Measurements from ENCODE around the gene AKR1B1. TPM values are rescaled to one million over a fixed set of nuclear protein-coding genes. Genes with fewer than 3 reads are reported as not detected.

Gene AKR1B1
- total and polyA plus RNA-seq, 2 of the 13 experiments (the other 11 are each of a cell fraction or from before 2014, with no cell fraction given) = 89.9 to 133 TPM

DNA sequence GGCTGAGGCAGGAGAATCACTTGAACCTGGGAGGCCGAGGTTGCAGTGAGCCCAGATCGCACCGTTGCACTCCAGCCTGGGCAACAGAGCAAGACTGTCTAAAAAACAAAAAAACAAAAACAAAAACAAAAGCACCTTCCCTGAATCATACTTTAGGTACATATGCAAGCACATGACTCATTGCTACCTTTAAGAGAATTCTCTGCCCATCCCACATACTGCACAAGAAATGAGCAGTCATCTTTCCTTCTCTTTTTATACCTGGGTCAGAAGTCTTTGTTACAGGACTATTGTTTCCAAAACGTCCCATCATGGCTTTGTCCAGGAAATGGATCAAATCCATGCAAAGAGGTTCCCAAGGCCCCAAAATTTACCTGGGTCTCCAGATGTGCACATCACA is 47.0 kb upstream of the AKR1B1 start:
- no TSS peak for BruUV-seq (replicated peaks)

GRCh38 chr7:134504660-134505164 is 45.8 kb upstream of the AKR1B1 start:
- Histone ChIP-seq H3K9ac (ENCODE audit: insufficient read depth, low read depth, low read length) (no peak overlapping the region), H3K27ac (ENCODE audit: extremely low read length, insufficient read depth, low read length) (no peak overlapping the region), H2AFZ (ENCODE audit: low read length) (no peak overlapping the region), H3K36me3 (replicated peaks in 1 of 2; ENCODE audit: control insufficient read depth in 1 of 2, insufficient read depth in 2 of 2, low read length in 2 of 2) (no peaks in the 10 kb centered on the region), H4K20me1 (ENCODE audit: insufficient read depth, low read length) (no peaks in the 10 kb centered on the region), H3K79me2 (ENCODE audit: insufficient read depth, low read length) (no peaks in the 10 kb centered on the region), H3K4me2 (ENCODE audit: low read depth, low read length) (no peak overlapping the region), H3K4me3 (replicated peaks in 1 of 3; ENCODE audit: insufficient read depth in 1 of 3, low read depth in 2 of 3, low read length in 3 of 3) (no peak overlapping the region), H3K4me1 (ENCODE audit: insufficient read depth, low read length) (no peaks in the 10 kb centered on the region), H3K27me3 (ENCODE audit: control insufficient read depth in 1 of 2, insufficient read depth in 2 of 2, low read length in 2 of 2) (peaks cover 0 to 4% of the 10 kb centered on the region in 2 experiments; a peak in 1 of 5 replicates), H3K9me3 (ENCODE audit: low read length) (no peaks in the 10 kb centered on the region)
- intact Hi-C loops (cut with micrococcal nuclease; ENCODE audit: unreplicated experiment) = no loop called here
- ChIA-PET CTCF (ENCODE audit: low intra/inter-chr PET ratio, low total read pairs) (no interaction called here), POLR2A (no interaction called here)
- WGBS (ENCODE audit: low lambda C conversion rate) = 10% methylated on average over 3 of the region's 3 CpGs
- no peak for DNase-seq (ENCODE audit: low spot score)
- TF ChIP-seq TCF7 (IDR thresholded peaks at IDR 0.05; ENCODE audit: low read depth) = no peak
- TF ChIP-seq ZNF687 (CRISPR knock-in tag; IDR thresholded peaks at IDR 0.05) = no peak
- no peak for TF ChIP-seq TSC22D2 (CRISPR knock-in tag; IDR thresholded peaks at IDR 0.05; ENCODE audit: borderline replicate concordance)
- TF ChIP-seq ZBTB21 (CRISPR knock-in tag; IDR thresholded peaks at IDR 0.05) = no peak
- no peak for TF ChIP-seq ZNF282 (IDR thresholded peaks at IDR 0.05; ENCODE audit: partially characterized antibody)
- no peak for TF ChIP-seq ZNF772 (CRISPR knock-in tag; IDR thresholded peaks at IDR 0.05)
- no peak for TF ChIP-seq NR2C2 (CRISPR knock-in tag; IDR thresholded peaks at IDR 0.05; ENCODE audit: borderline replicate concordance)
- no peak for TF ChIP-seq PHF20 (CRISPR knock-in tag; IDR thresholded peaks at IDR 0.05)
- no peak for ATAC-seq
- no peak for FAIRE-seq
- in situ Hi-C loops (cut with HindIII; ENCODE audit: extremely low pct_ligation_motif_present, low pct_unique_long_range_greater_than_20kb) = no loop called here
- no TSS peak for BruUV-seq (replicated peaks)

More for the DNA sequence above, 47.0 kb upstream of the AKR1B1 start:
- H3K4me1 ChIP-seq (ENCODE audit: insufficient read depth, low read length) = no peaks in the 10 kb centered on the region
- intact Hi-C loops (cut with micrococcal nuclease; ENCODE audit: unreplicated experiment) = no loop called here
- no peaks in the 10 kb centered on the region for H3K79me2 ChIP-seq (ENCODE audit: insufficient read depth, low read length)
- DNase-seq (ENCODE audit: low spot score) (no peak), ATAC-seq (no peak), FAIRE-seq (no peak)
- no peak overlapping the region for H3K9ac ChIP-seq (ENCODE audit: insufficient read depth, low read depth, low read length)
- peaks cover 0 to 2% of the 10 kb centered on the region in 2 experiments; a peak in 2 of 5 replicates for H3K27me3 ChIP-seq (ENCODE audit: control insufficient read depth in 1 of 2, insufficient read depth in 2 of 2, low read length in 2 of 2)
- no peak overlapping the region for H3K27ac ChIP-seq (ENCODE audit: extremely low read length, insufficient read depth, low read length)
- H4K20me1 ChIP-seq (ENCODE audit: insufficient read depth, low read length) = no peaks in the 10 kb centered on the region
- in situ Hi-C loops (cut with HindIII; ENCODE audit: extremely low pct_ligation_motif_present, low pct_unique_long_range_greater_than_20kb) = no loop called here
- no peak overlapping the region for H2AFZ ChIP-seq (ENCODE audit: low read length)
- H3K4me3 ChIP-seq (replicated peaks in 1 of 3; ENCODE audit: insufficient read depth in 1 of 3, low read depth in 2 of 3, low read length in 3 of 3) = no peak overlapping the region
- no peak overlapping the region for H3K4me2 ChIP-seq (ENCODE audit: low read depth, low read length)
- no peaks in the 10 kb centered on the region for H3K36me3 ChIP-seq (replicated peaks in 1 of 2; ENCODE audit: control insufficient read depth in 1 of 2, insufficient read depth in 2 of 2, low read length in 2 of 2)
- ChIA-PET POLR2A (no interaction called here), CTCF (ENCODE audit: low intra/inter-chr PET ratio, low total read pairs) (no interaction called here)
- no peaks in the 10 kb centered on the region for H3K9me3 ChIP-seq (ENCODE audit: low read length)
- TF ChIP-seq NFYC (CRISPR knock-in tag; IDR thresholded peaks at IDR 0.05) (no peak), BRCA1 (CRISPR knock-in tag; IDR thresholded peaks at IDR 0.05) (no peak), SUZ12 (IDR thresholded peaks at IDR 0.05; ENCODE audit: low read depth, low read length) (no peak)
- 6% methylated on average over 4 of the region's 4 CpGs for WGBS (ENCODE audit: low lambda C conversion rate)

Data from HepG2 (cell line).